ENCODE results near the gene DDAH2.

Gene DDAH2

GRCh38 chr6:31730631-31731086 is 1.6 kb upstream of the DDAH2 start:
- no peak for DNase-seq (ENCODE audit: low read depth)

- DNase-seq (ENCODE audit: low read depth), result no peak
Observed at GRCh38 chr6:31729979-31730630, 1.0 kb upstream of the DDAH2 start.

GRCh38 chr6:31729515-31729978 is 448 bp upstream of the DDAH2 start:
- DNase-seq (ENCODE audit: low read depth), result no peak

- DNase-seq (ENCODE audit: low read depth), result no peak
Observed at GRCh38 chr6:31727717-31728671, 1.1 kb downstream of the DDAH2 start.

GRCh38 chr6:31727034-31727716 is 1.9 kb downstream of the DDAH2 start:
- no peak for DNase-seq (ENCODE audit: low read depth)

GRCh38 chr6:31725502-31726350 is 3.4 kb downstream of the DDAH2 start:
- no peak for DNase-seq (ENCODE audit: low read depth)

- no peak for DNase-seq (ENCODE audit: low read depth)
Observed at GRCh38 chr6:31723980-31724691, 5.0 kb downstream of the DDAH2 start.

- no peak for DNase-seq (ENCODE audit: low read depth)
Observed at GRCh38 chr6:31723245-31723979, 5.7 kb downstream of the DDAH2 start, which contains the start of gene MPIG6B. MPIG6B (plus strand) TSS chr6:31723373; CDS start chr6:31723384, 11 bp downstream.

- no peak for DNase-seq (ENCODE audit: low read depth)
Observed at GRCh38 chr6:31722173-31722572, 6.9 kb downstream of the DDAH2 start.

- DNase-seq (ENCODE audit: low read depth), result no peak
Observed at GRCh38 chr6:31721351-31722020, 7.6 kb downstream of the DDAH2 start, which contains the start of gene LY6G6C. LY6G6C (minus strand) TSS chr6:31721746; CDS start chr6:31721679, 67 bp downstream.

GRCh38 chr6:31720196-31720770 is 8.8 kb downstream of the DDAH2 start:
- DNase-seq (ENCODE audit: low read depth), result no peak

GRCh38 chr6:31719001-31719400 is 10.1 kb downstream of the DDAH2 start:
- no peak for DNase-seq (ENCODE audit: low read depth)

- DNase-seq (ENCODE audit: low read depth), result no peak
Observed at GRCh38 chr6:31718265-31718664, 10.8 kb downstream of the DDAH2 start.

- no peak for DNase-seq (ENCODE audit: low read depth)
Observed at GRCh38 chr6:31717499-31718222, 11.4 kb downstream of the DDAH2 start.

GRCh38 chr6:31715022-31715958 is 13.8 kb downstream of the DDAH2 start, which contains the start of gene LY6G6D:
LY6G6D (plus strand) TSS chr6:31715348; CDS start chr6:31715356, 8 bp downstream.
- DNase-seq (ENCODE audit: low read depth), result no peak

GRCh38 chr6:31713991-31714684 is 15.0 kb downstream of the DDAH2 start:
- no peak for DNase-seq (ENCODE audit: low read depth)
